Suprapubic skin (tissue), 4 donors: ENCODE measurements around the gene ZNF892.
A peak's percentile ranks its signal among the peaks of the same experiment; 100 is the strongest.
"Not testable (repeated sequence)": the region's sequence is repeated elsewhere in the genome, so short reads cannot be mapped to it uniquely, and the experiment has no call there.

Source experiments
- EP300 ChIP-seq: sonication (generic); formaldehyde crosslinking; IDR thresholded peaks from one replicate; pipeline ENCODE4 v1.6.1; 2017; ENCODE audit warnings: antibody characterized with exemption
- POLR2A ChIP-seq, 2 donors: fragments of 450-650 bp; IDR thresholded peaks; one replicate each; pipeline ENCODE4 v1.6.1; 2017; ENCODE audit warnings: antibody characterized with exemption in 2 of 2, mild to moderate bottlenecking in 2 of 2, moderate library complexity in 2 of 2
- POLR2AphosphoS5 ChIP-seq, 3 donors: sonication (generic); formaldehyde crosslinking; IDR thresholded peaks; one replicate each; pipeline ENCODE4 v1.6.1; 2017; ENCODE audit warnings: antibody characterized with exemption in 3 of 3
- TF ChIP-seq, protein P1 (sequence below), 2 donors: fragments of 200-600 bp in 1 of 2; fragments of 450-650 bp in 1 of 2; sonication (generic) in 1 of 2; IDR thresholded peaks; one replicate each; pipeline ENCODE4 v1.5.1; 2016 to 2019; ENCODE audit warnings: antibody characterized with exemption in 2 of 2, mild to moderate bottlenecking in 1 of 2, moderate library complexity in 1 of 2

DNA sequence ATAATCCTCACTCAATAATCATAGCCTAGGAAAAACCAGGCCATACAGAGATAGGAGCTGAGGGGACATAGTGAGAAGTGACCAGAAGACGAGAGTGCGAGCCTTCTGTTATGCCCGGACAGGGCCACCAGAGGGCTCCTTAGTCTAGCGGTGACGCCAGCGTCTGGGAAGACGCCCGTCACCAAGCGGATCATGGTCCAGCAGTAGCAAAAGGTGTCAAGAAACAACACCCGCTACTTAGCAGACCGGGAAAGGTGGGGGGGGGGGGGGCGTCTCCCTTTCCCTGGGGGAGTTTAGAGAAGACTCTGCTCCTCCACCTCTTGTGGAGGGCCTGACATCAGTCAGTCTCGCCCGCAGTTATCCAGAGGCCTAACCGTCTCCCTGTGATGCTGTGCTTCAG, 14.4 kb upstream of the ZNF892 start:
- TF ChIP-seq, protein P1, sequence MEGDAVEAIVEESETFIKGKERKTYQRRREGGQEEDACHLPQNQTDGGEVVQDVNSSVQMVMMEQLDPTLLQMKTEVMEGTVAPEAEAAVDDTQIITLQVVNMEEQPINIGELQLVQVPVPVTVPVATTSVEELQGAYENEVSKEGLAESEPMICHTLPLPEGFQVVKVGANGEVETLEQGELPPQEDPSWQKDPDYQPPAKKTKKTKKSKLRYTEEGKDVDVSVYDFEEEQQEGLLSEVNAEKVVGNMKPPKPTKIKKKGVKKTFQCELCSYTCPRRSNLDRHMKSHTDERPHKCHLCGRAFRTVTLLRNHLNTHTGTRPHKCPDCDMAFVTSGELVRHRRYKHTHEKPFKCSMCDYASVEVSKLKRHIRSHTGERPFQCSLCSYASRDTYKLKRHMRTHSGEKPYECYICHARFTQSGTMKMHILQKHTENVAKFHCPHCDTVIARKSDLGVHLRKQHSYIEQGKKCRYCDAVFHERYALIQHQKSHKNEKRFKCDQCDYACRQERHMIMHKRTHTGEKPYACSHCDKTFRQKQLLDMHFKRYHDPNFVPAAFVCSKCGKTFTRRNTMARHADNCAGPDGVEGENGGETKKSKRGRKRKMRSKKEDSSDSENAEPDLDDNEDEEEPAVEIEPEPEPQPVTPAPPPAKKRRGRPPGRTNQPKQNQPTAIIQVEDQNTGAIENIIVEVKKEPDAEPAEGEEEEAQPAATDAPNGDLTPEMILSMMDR (IDR thresholded peaks at IDR 0.05), result peak; percentile 54
- TF ChIP-seq POLR2A (IDR thresholded peaks at IDR 0.05); EP300; POLR2AphosphoS5 (IDR thresholded peaks at IDR 0.05): not testable (repeated sequence)
